Measurements from ENCODE around the gene C19orf85. TPM values are rescaled to one million over a fixed set of nuclear protein-coding genes. Genes with fewer than 3 reads are reported as not detected.
A peak's percentile ranks its signal among the peaks of the same experiment; 100 is the strongest.
"Not testable (repeated sequence)": the region's sequence is repeated elsewhere in the genome, so short reads cannot be mapped to it uniquely, and the experiment has no call there.

The C19orf85 gene
- polyA plus RNA-seq, 4 donors = not detected

GRCh38 chr19:55461259-55461973 lies 3.1 kb downstream of the C19orf85 start, which contains the start of gene ISOC2:
TSS of gene ISOC2 (minus strand) at chr19:55461642. CDS start at chr19:55456486, 5,156 bp downstream.
- DNase-seq (ENCODE audit: low read depth in 4 of 4, low spot score in 3 of 4) = peak; percentile 98 to 99 (median 99)

GRCh38 chr19:55460670-55461258 lies 3.8 kb downstream of the C19orf85 start:
- no peak for DNase-seq (ENCODE audit: low read depth in 4 of 4, low spot score in 3 of 4)

- DNase-seq (ENCODE audit: low read depth in 4 of 4, low spot score in 3 of 4) = no peak
Observed at GRCh38 chr19:55459950-55460657, 4.4 kb downstream of the C19orf85 start.

GRCh38 chr19:55459551-55459949 lies 5.0 kb downstream of the C19orf85 start:
- no peak for DNase-seq (ENCODE audit: low read depth in 4 of 4, low spot score in 3 of 4)

GRCh38 chr19:55457683-55458457 lies 6.7 kb downstream of the C19orf85 start:
- DNase-seq (ENCODE audit: low read depth in 4 of 4, low spot score in 3 of 4) = no peak

- DNase-seq (ENCODE audit: low read depth in 4 of 4, low spot score in 3 of 4) = no peak
Observed at GRCh38 chr19:55456347-55456746, 8.2 kb downstream of the C19orf85 start.

GRCh38 chr19:55455576-55456235 lies 8.8 kb downstream of the C19orf85 start:
- DNase-seq (ENCODE audit: low read depth in 4 of 4, low spot score in 3 of 4) = no peak

GRCh38 chr19:55454787-55455243 lies 9.7 kb downstream of the C19orf85 start:
- no peak for DNase-seq (ENCODE audit: low read depth in 4 of 4, low spot score in 3 of 4)

- DNase-seq (ENCODE audit: low read depth in 4 of 4, low spot score in 3 of 4) = no peak
Observed at GRCh38 chr19:55453511-55454260, 10.9 kb downstream of the C19orf85 start.

GRCh38 chr19:55452749-55453346 lies 11.7 kb downstream of the C19orf85 start:
- DNase-seq (ENCODE audit: low read depth in 4 of 4, low spot score in 3 of 4) = peak; percentile 74 to 80 (median 78)

GRCh38 chr19:55451965-55452748 lies 12.4 kb downstream of the C19orf85 start:
- DNase-seq (ENCODE audit: low read depth in 4 of 4, low spot score in 3 of 4) = no peak

GRCh38 chr19:55451163-55451964 lies 13.2 kb downstream of the C19orf85 start:
- no peak for DNase-seq (ENCODE audit: low read depth in 4 of 4, low spot score in 3 of 4)

- DNase-seq (ENCODE audit: low read depth in 4 of 4, low spot score in 3 of 4) = no peak
Observed at GRCh38 chr19:55449469-55449868, 15.1 kb downstream of the C19orf85 start.

- not testable (repeated sequence) for DNase-seq (ENCODE audit: low read depth in 4 of 4, low spot score in 3 of 4)
Observed at GRCh38 chr19:55448175-55448490, 16.4 kb downstream of the C19orf85 start.

GRCh38 chr19:55447421-55448174 lies 17.0 kb downstream of the C19orf85 start:
- no peak for DNase-seq (ENCODE audit: low read depth in 4 of 4, low spot score in 3 of 4)

GRCh38 chr19:55446060-55446459 lies 18.5 kb downstream of the C19orf85 start:
- no peak for DNase-seq (ENCODE audit: low read depth in 4 of 4, low spot score in 3 of 4)

GRCh38 chr19:55444646-55445045 lies 19.9 kb downstream of the C19orf85 start:
- DNase-seq (ENCODE audit: low read depth in 4 of 4, low spot score in 3 of 4) = no peak

Data from right renal pelvis (tissue), 4 donors.